Measurements from ENCODE around the gene ISG20. TPM values are rescaled to one million over a fixed set of nuclear protein-coding genes. Genes with fewer than 3 reads are reported as not detected.

The ISG20 gene
- total and polyA plus RNA-seq, 2 of the 8 experiments (the other 6 are each of a cell fraction or from before 2014, with no cell fraction given), result 2.9 to 5.2 TPM

DNA sequence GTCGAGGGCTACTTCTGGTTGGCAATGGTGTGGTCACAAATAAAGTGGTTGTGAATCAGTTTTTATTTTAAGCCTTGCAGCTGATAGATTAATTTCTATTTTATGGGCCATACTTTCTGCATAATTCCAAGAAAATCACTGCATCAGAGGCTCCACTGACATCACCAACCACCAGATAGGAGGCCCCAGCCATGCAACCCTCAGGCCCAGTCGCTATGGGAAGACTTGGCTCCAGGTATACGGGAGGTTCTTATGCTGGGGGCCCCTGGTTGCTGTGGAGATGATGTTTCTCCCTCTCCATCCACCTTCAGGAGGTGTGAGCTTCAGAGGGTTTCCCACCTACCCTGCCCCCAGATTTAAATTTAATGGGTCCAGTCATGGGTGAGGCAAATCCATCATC is 57.4 kb downstream of the ISG20 start:
- Histone ChIP-seq H2BK120ac (replicated peaks; ENCODE audit: low read depth, low read length) (no peak overlapping the region), H2AFZ (ENCODE audit: low read length) (no peak overlapping the region), H2AK5ac (ENCODE audit: low read depth, low read length) (no peak overlapping the region), H3K36me3 (ENCODE audit: control insufficient read depth in 2 of 4, insufficient read depth in 4 of 4, low read length in 3 of 4) (no peaks in the 10 kb centered on the region), H3K9ac (replicated peaks in 1 of 4; ENCODE audit: extremely low read depth in 1 of 4, low read depth in 3 of 4, low read length in 3 of 4) (no peak overlapping the region), H3K18ac (ENCODE audit: extremely low read depth, low read length) (no peak overlapping the region), H3K9me3 (ENCODE audit: insufficient read depth in 2 of 2, low read depth in 1 of 2, low read length in 1 of 2) (no peaks in the 10 kb centered on the region), H3K4ac (replicated peaks; ENCODE audit: insufficient read length, low read depth, low read length) (no peak overlapping the region), H3K27me3 (replicated peaks in 1 of 4; ENCODE audit: control insufficient read depth in 3 of 4, extremely low read depth in 1 of 4, insufficient read depth in 3 of 4, low read length in 3 of 4) (no peaks in the 10 kb centered on the region; a peak in 1 of 7 replicates), H2BK20ac (ENCODE audit: low read length) (no peak overlapping the region), H3K4me2 (ENCODE audit: insufficient read depth in 1 of 2, low read depth in 2 of 2, low read length in 2 of 2) (no peak overlapping the region), H4K20me1 (replicated peaks in 1 of 2; ENCODE audit: control insufficient read depth in 1 of 2, insufficient read depth in 2 of 2, low read length in 2 of 2) (no peaks in the 10 kb centered on the region), H2BK5ac (ENCODE audit: low read depth, low read length) (no peak overlapping the region), H2BK15ac (ENCODE audit: low read length) (no peak overlapping the region), H2BK12ac (ENCODE audit: low read depth, low read length) (no peak overlapping the region), H3K79me2 (ENCODE audit: control insufficient read depth in 1 of 2, insufficient read depth in 2 of 2, low read length in 2 of 2) (no peaks in the 10 kb centered on the region), H3K14ac (ENCODE audit: insufficient read length) (no peak overlapping the region), H4K91ac (replicated peaks; ENCODE audit: insufficient read length, low read length) (no peak overlapping the region), H4K8ac (ENCODE audit: extremely low read depth, insufficient read depth, low read length) (no peak overlapping the region), H3K27ac (ENCODE audit: low read depth, low read length) (no peak overlapping the region), H3K79me1 (ENCODE audit: low read depth, low read length) (no peaks in the 10 kb centered on the region), H3K23me2 (ENCODE audit: low read depth, low read length) (no peaks in the 10 kb centered on the region), H3K23ac (ENCODE audit: insufficient read length) (no peak overlapping the region), H4K5ac (ENCODE audit: insufficient read length, low read depth, low read length) (no peak overlapping the region), H3K4me1 (replicated peaks in 1 of 4; ENCODE audit: control insufficient read depth in 3 of 4, insufficient read depth in 4 of 4, low read length in 3 of 4) (no peaks in the 10 kb centered on the region), H3K4me3 (ENCODE audit: extremely low read depth in 1 of 4, insufficient read depth in 2 of 4, low read depth in 3 of 4, low read length in 4 of 4) (no peak overlapping the region), H3K56ac (replicated peaks; ENCODE audit: insufficient read length, low read depth, low read length) (no peak overlapping the region)
- WGBS, 2 experiments (ENCODE audit: extremely low coverage in 1 of 2, insufficient coverage in 1 of 2, insufficient read length in 1 of 2, insufficient replicate concordance in 2 of 2, low coverage in 1 of 2, low lambda C conversion rate in 2 of 2, missing lambda C conversion rate in 1 of 2), result 94% methylated on average over 3 of the region's 3 CpGs; no CpG with 5 or more reads in 1 of the 2 experiments
- no peak for FAIRE-seq
- no peak for DNase-seq (ENCODE audit: low read depth in 1 of 2, low spot score in 2 of 2)
- ChIA-PET POLR2A (ENCODE audit: partially characterized antibody) (interaction anchor here (1.6 kb wide), 1 partner anchor 9 kb away, joined by 6 read pairs; no protein-coding TSS in a partner anchor), CTCF (ENCODE audit: partially characterized antibody) (interaction anchor here (0.9 to 2.2 kb wide), 10 partner anchors 9 to 182 kb away, joined by 3 to 13 read pairs (median 4); no protein-coding TSS in a partner anchor)
- TF ChIP-seq ASH2L (IDR thresholded peaks at IDR 0.05; ENCODE audit: low read length) (no peak), CHD2 (IDR thresholded peaks at IDR 0.05; ENCODE audit: low read length) (no peak), POLR2AphosphoS5 (IDR thresholded peaks at IDR 0.05; ENCODE audit: low read depth, low read length) (no peak), EP300 (IDR thresholded peaks at IDR 0.05; ENCODE audit: borderline replicate concordance in 1 of 2, low read depth in 2 of 2, low read length in 2 of 2) (no peak), TAF1 (IDR thresholded peaks at IDR 0.05; ENCODE audit: low read depth, low read length) (no peak), CHD1 (IDR thresholded peaks at IDR 0.05; ENCODE audit: low read depth, low read length) (no peak), FOSL1 (IDR thresholded peaks at IDR 0.05; ENCODE audit: insufficient read depth, low read depth, low read length) (no peak), EZH2 (IDR thresholded peaks at IDR 0.05; ENCODE audit: low read depth, low read length, severe bottlenecking) (no peak), TEAD4 (IDR thresholded peaks at IDR 0.05; ENCODE audit: low read depth, low read length) (no peak), BACH1 (IDR thresholded peaks at IDR 0.05; ENCODE audit: low read length) (no peak), KDM5A (IDR thresholded peaks at IDR 0.05; ENCODE audit: low read length) (no peak), SP4 (IDR thresholded peaks at IDR 0.05; ENCODE audit: low read length) (no peak)
- TF ChIP-seq, protein P1, sequence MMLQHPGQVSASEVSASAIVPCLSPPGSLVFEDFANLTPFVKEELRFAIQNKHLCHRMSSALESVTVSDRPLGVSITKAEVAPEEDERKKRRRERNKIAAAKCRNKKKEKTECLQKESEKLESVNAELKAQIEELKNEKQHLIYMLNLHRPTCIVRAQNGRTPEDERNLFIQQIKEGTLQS (IDR thresholded peaks at IDR 0.05; ENCODE audit: insufficient read depth, low read depth, low read length), result no peak
- TF ChIP-seq, protein P2, sequence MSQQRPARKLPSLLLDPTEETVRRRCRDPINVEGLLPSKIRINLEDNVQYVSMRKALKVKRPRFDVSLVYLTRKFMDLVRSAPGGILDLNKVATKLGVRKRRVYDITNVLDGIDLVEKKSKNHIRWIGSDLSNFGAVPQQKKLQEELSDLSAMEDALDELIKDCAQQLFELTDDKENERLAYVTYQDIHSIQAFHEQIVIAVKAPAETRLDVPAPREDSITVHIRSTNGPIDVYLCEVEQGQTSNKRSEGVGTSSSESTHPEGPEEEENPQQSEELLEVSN (IDR thresholded peaks at IDR 0.05), result no peak
